Stimulated activated CD8-positive, alpha-beta memory T cell treated with anti-CD3 and anti-CD28 coated beads, Interleukin-4, amount 100 ng/mL, for 1 hour (primary cell): ENCODE results near the gene ELF2.
"Not testable (repeated sequence)": the region's sequence is repeated elsewhere in the genome, so short reads cannot be mapped to it uniquely, and the experiment has no call there.

Experiments
- DNase-seq, 2 donors: peaks; one replicate each; pipeline ENCODE4 v3.0.0-alpha.2; 2020; ENCODE audit warnings: low read depth in 2 of 2, low spot score in 1 of 2

Gene ELF2

DNA sequence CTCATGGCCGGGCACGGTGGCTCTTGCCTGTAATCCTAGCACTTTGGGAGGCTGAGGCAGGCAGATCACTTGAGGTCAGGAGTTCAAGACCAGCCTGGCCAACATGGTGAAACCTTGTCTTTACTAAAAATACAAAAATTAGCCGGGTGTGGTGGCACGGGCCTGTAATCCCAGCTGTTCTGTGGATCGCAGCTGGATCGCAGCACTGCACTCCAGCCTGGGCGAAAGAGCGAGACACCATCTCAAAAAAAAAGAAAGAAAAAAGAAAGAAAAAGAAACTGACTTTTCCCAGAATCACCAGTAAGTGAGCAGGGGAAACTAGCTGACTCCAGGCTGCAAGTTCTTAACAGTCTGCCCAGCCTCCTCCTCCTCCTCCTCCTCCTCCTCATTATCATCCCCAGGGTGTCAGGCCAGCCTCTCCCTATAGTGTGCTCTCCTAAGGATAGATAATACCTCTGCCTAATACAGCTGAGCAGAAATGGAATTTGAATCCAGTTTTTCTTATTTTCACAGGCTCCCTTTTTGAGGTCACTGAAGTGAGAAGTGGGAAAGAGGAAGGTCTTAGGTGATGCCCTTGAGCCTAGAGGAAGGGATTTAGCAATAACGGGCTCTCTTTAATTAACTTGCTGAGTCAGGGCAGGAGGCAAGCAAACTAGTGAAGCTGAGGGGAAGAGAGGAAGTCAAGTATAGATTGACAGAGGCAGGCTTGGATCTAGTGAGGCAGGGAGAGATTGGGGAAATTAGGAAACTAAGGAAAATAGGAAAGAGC, 11.8 kb upstream of the ELF2 start:
- no peak for DNase-seq

DNA sequence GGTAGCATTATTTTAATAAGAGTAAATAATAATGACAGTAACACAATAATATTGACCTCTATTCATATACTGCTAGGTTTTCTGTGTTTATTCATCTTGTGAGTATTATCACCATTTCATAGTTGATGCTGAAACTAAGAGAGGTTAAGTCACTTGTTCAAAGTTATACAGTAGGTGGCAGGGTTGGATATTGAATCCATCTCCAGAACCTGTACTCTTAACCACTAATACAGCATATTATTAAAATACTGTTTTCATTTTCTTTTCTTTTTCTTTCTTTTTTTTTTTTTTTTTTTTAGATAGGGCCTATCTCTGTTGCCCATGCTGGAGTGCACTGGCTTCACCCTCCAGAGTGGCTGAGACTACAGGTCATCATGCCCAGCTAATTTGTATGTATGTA, 7.1 kb upstream of the ELF2 start:
- DNase-seq, result no peak

DNA sequence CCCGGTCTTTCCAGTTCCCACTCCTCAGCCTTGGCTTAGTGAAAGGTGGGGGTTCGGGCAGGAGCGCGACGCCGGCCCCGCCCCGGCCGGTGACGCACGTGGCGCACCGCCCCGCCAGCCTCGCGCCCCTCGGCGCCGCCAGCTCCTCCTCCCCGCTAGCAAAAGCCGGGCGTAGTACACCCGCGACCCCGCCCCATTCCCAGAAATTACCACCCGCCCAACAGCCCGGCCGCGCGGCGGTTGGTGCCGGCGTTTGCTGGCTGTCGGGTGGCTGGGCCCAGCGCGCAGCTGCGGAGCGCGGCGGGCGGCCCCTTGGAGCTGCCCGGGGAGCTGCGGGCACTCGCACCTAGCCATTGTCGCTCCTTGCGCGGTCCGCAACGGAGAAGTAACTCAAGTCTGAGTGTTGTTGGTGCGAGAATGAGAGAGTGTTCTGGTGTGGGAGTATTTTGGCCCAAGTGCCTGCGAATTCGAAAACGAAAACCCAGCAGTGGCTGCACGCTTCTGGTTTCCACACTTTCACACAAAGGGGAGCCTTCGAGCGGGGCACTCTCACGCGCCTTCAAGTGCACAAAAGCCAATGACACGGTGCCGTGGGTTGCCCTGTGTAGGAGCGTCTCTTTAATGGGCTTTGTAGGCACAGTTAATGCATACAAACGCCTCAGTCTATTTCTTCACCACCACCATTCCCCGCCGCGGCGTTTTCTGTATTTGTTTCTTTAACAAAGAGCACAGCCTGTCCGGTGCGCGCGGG, 1.0 kb upstream of the ELF2 start:
- DNase-seq, result peak; percentile 69 to 83

DNA sequence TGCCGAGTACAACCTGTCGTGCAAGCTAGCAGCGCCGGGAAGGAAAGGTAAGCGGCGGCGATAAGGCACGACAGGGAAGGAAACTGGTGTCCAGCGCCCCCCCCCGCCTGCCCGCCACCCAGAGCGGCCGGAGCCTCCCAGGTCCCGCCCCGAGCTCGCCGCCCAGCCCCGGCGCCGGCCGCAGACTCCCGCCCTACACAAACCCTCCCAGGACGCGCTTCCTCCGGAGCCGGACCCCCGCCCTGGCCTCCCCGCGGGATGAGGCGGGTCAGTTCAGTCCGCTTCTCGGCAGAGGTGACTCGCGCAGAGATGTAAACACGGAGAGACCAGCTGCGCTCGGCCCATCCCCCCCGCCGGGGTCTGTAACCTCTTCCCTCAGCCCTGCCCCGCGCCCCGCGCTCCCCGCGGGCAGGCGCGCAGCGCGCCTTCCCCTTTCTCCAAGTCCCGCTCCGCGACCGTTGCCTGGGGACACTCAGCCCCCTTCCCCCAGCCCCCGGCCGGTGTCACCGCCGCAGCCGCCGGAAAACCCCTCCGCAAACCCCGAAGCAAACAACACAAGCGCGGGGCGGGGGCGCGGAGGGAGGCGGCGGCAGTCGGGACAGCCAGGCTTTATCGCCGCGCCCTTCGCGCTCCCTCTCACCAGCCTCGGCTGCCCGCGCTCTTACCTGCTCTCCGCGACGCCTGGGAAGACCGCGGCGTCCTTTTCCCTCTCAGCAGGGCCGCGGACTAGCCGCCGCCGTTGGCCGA, 543 bp downstream of the ELF2 start:
- DNase-seq, result peak in 1 of 2 donors; percentile 25

DNA sequence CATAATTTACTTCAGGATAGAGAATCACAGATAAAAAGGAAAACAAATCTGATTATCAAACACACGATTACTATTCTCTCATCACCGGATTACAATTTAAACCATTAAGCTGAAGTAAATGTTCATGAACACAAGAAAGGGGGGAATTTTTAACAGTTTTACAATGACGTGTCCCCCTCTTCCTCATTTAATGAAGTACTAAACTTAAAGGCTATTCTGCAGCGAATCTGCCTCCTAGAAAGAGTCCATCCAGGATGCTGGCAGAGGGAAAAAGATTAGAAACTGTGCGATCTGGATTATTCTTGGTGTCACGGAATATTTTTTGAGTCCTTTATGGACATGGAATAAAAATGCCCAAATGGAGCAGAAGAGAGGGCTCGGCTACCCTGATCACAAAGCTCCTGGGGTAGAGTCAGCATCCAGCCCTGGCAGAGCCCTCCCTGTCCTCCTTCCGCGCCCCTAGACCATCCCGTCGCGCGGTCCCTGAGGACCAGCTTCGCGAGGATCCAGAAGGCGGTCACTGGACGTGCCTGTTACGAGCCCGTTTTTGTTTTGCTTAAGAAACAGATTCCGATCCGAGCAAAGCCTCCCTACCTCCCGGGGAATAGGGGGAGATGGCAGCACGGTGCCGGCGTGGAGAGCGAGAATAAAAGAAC, 1.2 kb downstream of the ELF2 start:
- DNase-seq, result no peak

DNA sequence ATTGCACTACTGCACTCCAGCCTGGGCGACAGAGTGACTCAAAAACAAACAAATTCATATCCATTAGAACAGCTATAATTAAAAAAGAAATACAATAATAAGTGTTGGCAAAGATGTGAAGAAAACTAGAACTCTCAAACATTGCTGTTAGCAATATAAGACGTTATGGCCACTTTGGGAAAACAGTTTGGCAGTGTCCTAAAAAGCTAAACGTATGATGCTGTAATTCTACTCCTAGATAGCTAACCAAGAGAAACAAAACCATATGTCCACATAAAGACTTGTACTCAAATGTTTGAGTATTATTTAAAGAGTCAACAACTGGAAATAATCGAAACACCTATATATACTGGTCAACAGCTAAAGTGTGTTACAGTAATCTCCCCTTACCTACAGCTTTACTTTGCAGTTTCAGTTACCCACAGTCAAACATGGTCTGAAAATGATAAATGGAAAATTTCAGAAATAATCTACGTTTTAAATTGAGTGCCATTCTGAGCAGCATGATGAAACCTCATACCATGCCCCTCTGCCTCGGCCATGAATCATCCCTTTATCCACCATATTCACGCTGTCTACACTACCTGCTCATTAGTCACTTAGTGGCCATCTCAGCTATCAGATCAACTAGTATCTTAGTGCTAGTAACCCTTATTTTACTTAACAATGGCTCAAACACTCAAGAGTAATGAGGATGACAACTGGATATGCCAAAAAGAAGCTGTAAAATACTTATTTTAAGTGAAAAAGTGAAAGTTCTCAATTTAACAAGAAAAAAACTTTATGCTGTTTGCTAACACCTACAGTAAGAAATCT, 4.9 kb downstream of the ELF2 start:
- no peak for DNase-seq

DNA sequence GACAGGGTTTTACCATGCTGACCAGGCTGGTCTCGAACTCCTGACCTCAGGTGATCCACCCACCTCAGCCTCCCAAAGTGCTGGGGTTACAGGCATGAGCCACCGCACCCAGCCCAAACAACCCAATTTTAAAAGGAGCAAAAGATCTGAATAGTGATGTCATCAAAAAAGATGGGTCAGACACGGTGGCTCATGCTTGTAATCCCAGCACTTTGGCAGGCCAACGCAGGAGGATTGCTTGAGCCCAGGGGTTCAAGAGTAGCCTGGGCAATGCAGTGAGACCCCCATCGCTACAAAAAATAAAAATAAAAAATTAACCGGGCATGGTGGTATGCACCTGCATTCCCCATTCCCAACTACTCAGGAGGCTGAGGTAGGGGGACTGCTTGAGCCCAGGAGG, 6.1 kb downstream of the ELF2 start:
- no peak for DNase-seq

DNA sequence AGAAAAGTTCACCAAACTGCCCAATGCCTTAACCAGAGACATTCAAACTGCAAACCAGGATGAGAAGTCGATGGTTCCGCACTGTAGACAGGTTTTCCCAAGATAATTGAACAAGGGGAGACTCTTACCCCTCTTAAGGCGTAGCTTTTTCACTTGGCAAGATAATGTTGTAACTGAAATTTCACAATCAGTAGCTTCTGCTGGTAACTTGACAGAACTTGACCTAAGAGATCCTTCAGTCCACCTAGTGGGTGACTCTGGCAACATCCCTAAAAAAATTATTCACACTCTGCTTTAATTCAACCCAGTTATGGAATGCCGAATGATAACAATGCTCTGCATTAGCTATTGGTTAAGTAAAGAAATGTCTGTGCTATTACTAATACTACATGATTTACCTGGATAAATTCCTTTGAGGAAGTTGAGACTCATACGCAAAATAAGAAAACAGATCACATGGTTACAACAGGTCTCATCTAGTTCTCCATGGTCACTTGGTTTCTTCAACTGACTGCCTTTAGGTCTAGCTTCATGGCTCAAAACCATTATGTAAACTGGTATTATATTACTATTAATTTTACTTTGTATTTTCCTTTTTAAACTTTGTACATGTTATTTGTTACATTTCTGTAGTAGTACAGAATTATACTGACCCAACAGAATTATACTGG, 9.1 kb downstream of the ELF2 start:
- no peak for DNase-seq

DNA sequence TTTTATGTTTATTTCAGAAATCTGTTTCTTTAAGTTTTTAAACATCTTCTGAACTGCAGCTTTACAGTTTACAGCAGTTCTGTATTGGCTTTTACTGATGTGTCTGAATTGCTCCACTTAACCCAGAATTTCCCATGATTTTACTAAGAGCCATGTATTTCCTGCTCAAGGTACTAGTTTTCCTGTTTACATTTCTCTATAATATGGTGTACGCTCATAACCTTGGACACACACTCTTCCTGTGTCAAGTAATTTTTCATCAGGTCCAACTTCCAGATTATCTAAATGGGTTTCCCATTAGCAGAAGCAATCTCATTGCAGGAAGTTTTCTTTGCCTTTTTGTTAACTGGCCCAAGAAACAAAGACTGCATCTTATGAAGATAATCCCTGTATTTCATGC, 12.3 kb downstream of the ELF2 start:
- no peak for DNase-seq

DNA sequence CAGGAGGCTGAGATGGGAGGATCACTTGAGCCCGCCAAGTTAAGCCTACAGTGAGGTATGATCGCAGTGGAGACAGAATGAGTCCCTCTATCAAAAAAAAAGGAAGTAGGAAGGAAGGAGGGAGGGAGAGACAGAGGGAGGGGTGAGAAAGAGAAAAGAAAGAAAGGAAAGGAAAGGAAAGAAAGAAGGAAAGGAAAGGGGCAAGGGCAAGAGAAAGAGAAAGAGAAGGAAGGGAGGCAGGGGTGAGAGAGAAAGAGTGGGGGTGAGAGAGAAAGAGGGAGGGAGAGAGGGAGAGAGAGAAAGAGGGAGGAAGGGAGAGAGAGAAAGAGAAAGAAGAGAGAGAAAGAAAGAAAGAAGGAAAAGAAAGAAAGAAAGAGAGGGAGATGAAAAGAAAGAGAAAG, 13.2 kb downstream of the ELF2 start:
- DNase-seq, result no peak

DNA sequence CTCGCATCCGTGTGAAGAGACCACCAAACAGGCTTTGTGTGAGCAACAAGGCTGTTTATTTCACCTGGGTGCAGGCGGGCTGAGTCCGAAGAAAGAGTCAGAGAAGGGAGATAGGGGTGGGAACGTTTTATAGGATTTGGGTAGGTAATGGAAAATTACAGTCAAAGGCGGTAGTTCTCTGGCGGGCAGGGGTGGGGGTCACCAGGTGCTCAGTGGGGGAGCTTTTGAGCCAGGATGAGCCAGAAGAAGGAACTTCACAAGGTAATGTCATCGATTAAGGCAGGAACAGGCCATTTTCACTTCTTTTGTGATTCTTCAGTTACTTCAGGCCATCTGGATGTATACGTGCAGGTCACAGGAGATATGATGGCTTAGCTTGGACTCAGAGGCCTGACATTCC, 19.0 kb downstream of the ELF2 start:
- not testable (repeated sequence) for DNase-seq

DNA sequence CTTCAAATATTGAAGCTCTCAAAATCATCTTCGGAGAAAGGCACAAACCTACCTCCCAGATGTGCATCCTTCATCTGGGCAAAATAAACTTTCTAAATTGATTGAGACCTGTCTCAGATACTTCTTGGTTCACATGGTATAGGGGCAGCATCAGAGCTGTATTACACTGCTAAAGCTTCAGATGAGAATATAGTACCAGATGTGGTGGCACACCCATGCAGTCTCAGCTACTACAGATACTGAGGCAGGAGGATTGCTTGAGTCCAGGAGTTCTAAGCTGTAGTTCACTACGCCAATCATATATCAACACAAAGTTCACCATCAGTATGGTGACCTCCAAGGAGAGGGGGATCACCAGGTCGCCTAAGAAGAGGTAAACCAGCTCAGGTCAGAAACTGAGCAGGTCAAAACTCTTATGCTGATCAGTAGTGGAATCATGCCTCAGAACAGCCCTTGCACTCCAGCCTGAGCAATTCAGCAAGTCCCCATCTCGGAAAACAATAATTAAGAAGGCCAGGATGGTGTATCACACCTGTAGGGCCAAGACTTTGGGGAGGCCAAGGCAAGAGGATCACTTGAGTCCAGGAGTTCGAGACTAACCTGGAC, 22.0 kb downstream of the ELF2 start:
- no peak for DNase-seq

DNA sequence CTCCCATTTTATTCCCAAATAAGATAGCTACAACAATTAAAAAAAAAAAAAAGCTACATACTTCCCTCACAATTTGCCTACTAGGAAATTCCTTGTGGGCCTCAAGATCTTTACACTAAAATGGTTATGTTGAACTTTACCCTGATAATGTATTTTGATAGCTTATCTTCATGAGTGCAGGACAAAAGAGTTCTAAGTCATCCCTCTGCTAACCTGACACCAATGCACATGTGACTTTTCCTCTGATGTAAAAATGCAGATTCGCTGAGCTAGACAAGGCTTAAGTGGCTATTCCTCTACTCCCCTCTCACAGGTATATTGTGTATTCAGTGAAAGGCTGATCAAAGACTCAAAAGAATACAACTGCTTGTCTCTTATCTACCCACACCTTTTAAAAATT, 22.5 kb downstream of the ELF2 start:
- no peak for DNase-seq

DNA sequence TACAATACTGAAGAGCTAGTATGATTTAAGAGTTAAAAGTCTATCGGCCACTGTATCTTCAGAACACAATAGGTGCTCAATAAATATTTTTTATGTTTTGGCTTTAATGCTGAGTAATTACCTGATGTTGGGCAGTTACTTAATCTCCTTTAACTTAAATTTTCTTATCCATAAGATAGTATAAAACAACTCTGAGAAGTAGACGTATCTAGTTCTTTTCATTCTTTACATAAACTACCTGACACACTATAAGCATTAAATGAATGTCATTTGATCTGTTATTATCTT, 22.9 kb downstream of the ELF2 start:
- DNase-seq, result no peak

DNA sequence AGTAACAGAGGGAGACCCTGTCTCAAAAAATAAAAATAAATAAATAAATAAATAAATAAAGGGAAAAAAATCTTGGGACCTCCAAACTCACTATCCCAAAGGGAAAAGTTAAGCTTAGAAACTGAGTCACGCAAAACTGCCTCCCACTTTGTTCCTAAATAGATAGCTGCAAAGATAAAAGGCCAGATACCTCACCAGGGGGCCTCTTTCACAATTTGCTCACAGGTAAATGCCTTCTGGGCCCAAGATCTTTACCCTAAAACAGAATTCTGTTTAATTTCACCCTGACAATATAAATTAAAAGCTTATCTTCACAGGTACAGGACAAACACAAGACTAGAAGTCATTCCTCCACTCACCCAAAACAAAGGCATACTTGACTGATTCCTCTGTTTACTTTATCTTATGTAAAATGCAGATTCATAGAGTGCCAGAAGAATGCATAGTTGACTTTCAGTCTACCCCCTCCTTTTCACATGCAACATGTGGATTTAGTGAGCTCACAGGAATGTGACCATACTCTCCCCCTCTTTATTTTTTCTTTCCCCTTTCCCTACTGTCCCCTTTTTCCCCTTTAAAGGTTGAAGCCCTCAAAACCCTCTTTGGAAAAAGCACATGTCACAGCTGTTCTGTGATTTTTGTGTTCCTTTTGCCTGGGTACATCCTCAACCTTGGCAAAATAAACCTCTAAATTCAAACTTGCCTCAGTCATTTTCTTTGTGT, 23.4 kb downstream of the ELF2 start:
- no peak for DNase-seq

DNA sequence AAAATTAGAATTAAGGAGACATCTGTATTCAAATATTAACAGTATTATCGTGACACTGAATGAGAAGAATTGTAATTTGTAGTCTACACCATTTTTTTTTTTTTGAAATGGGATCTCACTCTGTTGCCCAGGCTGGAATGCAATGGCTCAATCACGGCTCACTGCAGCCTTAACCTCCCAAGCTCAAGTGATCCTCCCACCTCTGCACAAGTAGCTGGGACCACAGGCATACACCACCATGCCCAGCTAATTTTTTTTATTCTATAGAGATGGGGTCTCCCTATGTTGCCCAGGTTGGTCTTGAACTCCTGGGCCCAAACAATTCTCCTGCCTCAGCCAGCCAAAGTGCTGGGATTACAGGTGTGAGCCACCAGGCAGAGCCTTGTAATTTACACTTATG, 24.8 kb downstream of the ELF2 start:
- DNase-seq, result no peak

DNA sequence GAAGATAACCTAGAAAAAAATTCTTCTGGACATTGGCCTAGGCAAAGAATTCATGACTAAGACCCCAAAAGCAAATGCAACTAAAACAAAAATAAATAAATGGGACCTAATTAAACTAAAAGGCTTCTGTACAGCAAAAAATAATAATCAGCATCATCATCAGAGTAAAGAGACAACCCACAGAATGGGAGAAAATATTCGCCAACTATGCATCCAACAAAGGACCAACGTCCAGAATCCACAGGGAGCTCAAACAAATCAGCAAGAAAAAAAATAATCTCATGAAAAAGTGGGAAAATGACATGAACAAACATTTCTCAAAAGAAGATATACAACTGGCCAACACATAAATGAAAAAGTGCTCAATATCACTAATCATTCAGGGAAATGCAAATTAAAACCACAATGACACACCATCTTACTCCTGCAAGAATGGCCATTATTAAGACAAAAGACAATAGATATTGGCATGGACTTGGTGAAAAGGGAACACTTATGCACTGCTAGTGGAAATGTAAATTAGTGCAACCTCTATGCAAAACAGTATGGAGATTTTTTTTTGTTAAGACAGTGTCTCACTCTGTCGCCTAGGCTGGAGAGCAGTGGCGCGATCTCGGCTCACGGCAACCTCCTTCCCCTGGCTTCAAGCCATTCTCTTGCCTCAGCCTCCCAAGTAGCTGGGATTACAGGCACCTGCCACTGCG, 29.9 kb downstream of the ELF2 start:
- no peak for DNase-seq

DNA sequence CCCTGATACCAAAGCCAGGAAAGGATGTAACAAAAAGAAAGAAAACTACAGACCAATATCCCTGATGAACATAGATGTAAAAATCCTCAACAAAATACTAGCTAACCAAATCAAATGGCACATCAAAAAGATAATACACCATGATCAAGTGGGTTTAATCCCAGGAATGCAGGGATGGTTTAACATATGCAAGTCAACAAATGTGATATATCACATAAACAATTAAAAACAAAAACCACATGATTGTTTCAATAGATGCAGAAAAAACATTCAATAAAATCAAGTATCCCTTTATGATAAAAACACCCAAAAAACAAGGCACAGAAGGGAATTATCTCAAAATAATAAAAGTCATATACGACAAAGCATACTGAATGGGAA, 31.5 kb downstream of the ELF2 start:
- DNase-seq, result no peak
